AG09319 (cell line): ENCODE results near the gene LY86.

ENCODE experiments used
- DNase-seq: peaks from one replicate; pipeline ENCODE4 v3.0.0-alpha.2; 2010; ENCODE audit warnings: low read depth; ENCODE audit errors: extremely low read depth
- CTCF ChIP-seq: IDR thresholded peaks from 2 replicates; pipeline ENCODE4 v1.5.1; 2011; ENCODE audit warnings: low read depth, mild to moderate bottlenecking, inconsistent platforms, low read length, moderate library complexity

LY86 gene

GRCh38 chr6:6590530-6590929 is 2.0 kb downstream of the LY86 start:
- TF ChIP-seq CTCF = no peak
- DNase-seq = no peak

GRCh38 chr6:6591778-6592465 is 3.4 kb downstream of the LY86 start:
- no peak for DNase-seq
- TF ChIP-seq CTCF = no peak

GRCh38 chr6:6592826-6593475 is 4.4 kb downstream of the LY86 start:
- TF ChIP-seq CTCF = no peak
- no peak for DNase-seq

GRCh38 chr6:6593867-6594468 is 5.4 kb downstream of the LY86 start:
- no peak for TF ChIP-seq CTCF

GRCh38 chr6:6595025-6595424 is 6.5 kb downstream of the LY86 start:
- DNase-seq = no peak
- no peak for TF ChIP-seq CTCF

More at GRCh38 chr6:6593867-6594468, 5.4 kb downstream of the LY86 start:
- DNase-seq = no peak

- no peak for DNase-seq
- no peak for TF ChIP-seq CTCF
These were observed 7.4 kb downstream of the LY86 start for GRCh38 chr6:6595952-6596351.
